CD4-positive, alpha-beta T cell (primary cell): ENCODE results near the gene TDG. TPM values are rescaled to one million over a fixed set of nuclear protein-coding genes. Genes with fewer than 3 reads are reported as not detected.

Experiments used
- ATAC-seq: fragments of 200-7000 bp; cut with Tn5 transposase; one replicate; pipeline ENCODE4 v1.10.0; 2022; ENCODE audit warnings: mild to moderate bottlenecking; ENCODE audit not compliant: poor library complexity
- CTCF ChIA-PET: fragments of 350-600 bp; sonication (Branson Sonifier 250); formaldehyde crosslinking; loops from one replicate; lab custom pipeline; 2021; ENCODE audit warnings: antibody characterized with exemption, inconsistent platforms; lab: Charles Lee
- POLR2A ChIA-PET: fragments of 350-600 bp; sonication (Branson Sonifier 250); formaldehyde crosslinking; loops from one replicate; lab custom pipeline; 2021; ENCODE audit warnings: antibody characterized with exemption, inconsistent platforms; lab: Charles Lee
- DNase-seq, 14 experiments: peaks; one replicate each; pipeline ENCODE4 v3.0.0-alpha.2; 2013 to 2020; ENCODE audit warnings: mixed read lengths in 2 of 14
- H3K27ac ChIP-seq, 2 donors: one replicate each; pipeline versions ENCODE4 v1.5.1 to v1.7.0; 2013; ENCODE audit warnings: low read length in 2 of 2, low read depth in 1 of 2, mild to moderate bottlenecking in 1 of 2
- H3K27me3 ChIP-seq, 2 experiments: 1 replicate in 1 of 2; 2 replicates in 1 of 2; pipeline versions ENCODE4 v1.6.1 to v1.7.0; 2013; ENCODE audit warnings: low read length in 2 of 2, control low read depth in 1 of 2, mild to moderate bottlenecking in 1 of 2, moderate library complexity in 1 of 2; ENCODE audit not compliant: insufficient read depth in 2 of 2, control insufficient read depth in 1 of 2
- H3K36me3 ChIP-seq: one replicate; pipeline ENCODE4 v1.6.1; 2013; ENCODE audit warnings: low read length, control low read depth; ENCODE audit not compliant: insufficient read depth
- H3K4me1 ChIP-seq: one replicate; pipeline ENCODE4 v1.6.1; 2013; ENCODE audit warnings: low read length, control low read depth; ENCODE audit not compliant: insufficient read depth
- H3K4me3 ChIP-seq: one replicate; pipeline ENCODE4 v1.5.1; 2013; ENCODE audit warnings: mild to moderate bottlenecking, low read length, moderate library complexity
- H3K9me3 ChIP-seq, 2 experiments: 1 replicate in 1 of 2; 2 replicates in 1 of 2; pipeline versions ENCODE4 v1.6.1 to v1.7.0; 2013; ENCODE audit warnings: low read length in 2 of 2, mild to moderate bottlenecking in 2 of 2, control low read depth in 1 of 2, moderate library complexity in 1 of 2; ENCODE audit not compliant: control insufficient read depth in 1 of 2, insufficient read depth in 1 of 2
- H3K27ac Mint-ChIP-seq: one replicate; pipeline ENCODE4 v1.8.0; 2020; ENCODE audit warnings: mixed read lengths
- H3K27me3 Mint-ChIP-seq: one replicate; pipeline ENCODE4 v1.8.0; 2021; ENCODE audit warnings: mixed read lengths
- H3K36me3 Mint-ChIP-seq: one replicate; pipeline ENCODE4 v1.8.0; 2021; ENCODE audit warnings: low read depth, mixed read lengths
- H3K4me1 Mint-ChIP-seq: one replicate; pipeline ENCODE4 v1.8.0; 2021; ENCODE audit warnings: low read depth, mixed read lengths
- H3K4me3 Mint-ChIP-seq: one replicate; pipeline ENCODE4 v1.8.0; 2020; ENCODE audit warnings: mild to moderate bottlenecking, mixed read lengths
- H3K9me3 Mint-ChIP-seq: one replicate; pipeline ENCODE4 v1.8.0; 2020; ENCODE audit warnings: mixed read lengths
- intact Hi-C, 2 experiments: fragments of 100-400 bp; cut with DNase I in 1 of 2; cut with micrococcal nuclease in 1 of 2; formaldehyde crosslinking; loops; one replicate each; pipeline versions ENCODE4 v1.15.1 to v1.9.0; 2023 to 2025; cut with DNase I, micrococcal nuclease
- polyA plus RNA-seq, 2 donors: library from polyadenylated mRNA; unstranded; fragments of 120-200 nt; gene quantifications; one replicate each; pipeline ENCODE4 v1.2.1, GENCODE V29; 2013
- total RNA-seq, 174 experiments: library from RNA in 2 of 174; stranded (reverse) in 2 of 174; gene quantifications; one replicate each; pipeline ENCODE4 v1.2.3 and lab custom pipeline; 2021 to 2026
- TF ChIP-seq, protein P1 (sequence below): fragments of 200-600 bp; IDR thresholded peaks from one replicate; pipeline ENCODE4 v1.8.0; 2022; ENCODE audit warnings: antibody characterized with exemption, mild to moderate bottlenecking

The TDG gene
- total RNA-seq (10 to 100 TPM; 27.5 to 29.6 TPM), total RNA-seq (lab: John Stamatoyannopoulos, UW) (24.6 to 96.4 (median 48.5) reads per million in 172 experiments)
- polyA plus RNA-seq (2013, experiment 1 of 2) = 29.0 TPM
- 31.4 TPM for polyA plus RNA-seq (2013, experiment 2 of 2)

GRCh38 chr12:103965590-103966504, at the start of gene TDG:
Gene TDG, plus strand, starts transcription at chr12:103965872. Its CDS starts 166 bp downstream, at chr12:103966038.
- H3K9me3 Mint-ChIP-seq = no peaks in the 10 kb centered on the region
- peak within 1 kb of the TSS; percentile 94 for H3K4me3 Mint-ChIP-seq
- DNase-seq (peak; percentile 89 to 99 (median 95)), ATAC-seq (peak; percentile 94)
- H3K27me3 ChIP-seq = no peaks in the 10 kb centered on the region
- peak within 1 kb of the TSS; percentile 62 for H3K4me3 ChIP-seq
- TF ChIP-seq, protein P1, sequence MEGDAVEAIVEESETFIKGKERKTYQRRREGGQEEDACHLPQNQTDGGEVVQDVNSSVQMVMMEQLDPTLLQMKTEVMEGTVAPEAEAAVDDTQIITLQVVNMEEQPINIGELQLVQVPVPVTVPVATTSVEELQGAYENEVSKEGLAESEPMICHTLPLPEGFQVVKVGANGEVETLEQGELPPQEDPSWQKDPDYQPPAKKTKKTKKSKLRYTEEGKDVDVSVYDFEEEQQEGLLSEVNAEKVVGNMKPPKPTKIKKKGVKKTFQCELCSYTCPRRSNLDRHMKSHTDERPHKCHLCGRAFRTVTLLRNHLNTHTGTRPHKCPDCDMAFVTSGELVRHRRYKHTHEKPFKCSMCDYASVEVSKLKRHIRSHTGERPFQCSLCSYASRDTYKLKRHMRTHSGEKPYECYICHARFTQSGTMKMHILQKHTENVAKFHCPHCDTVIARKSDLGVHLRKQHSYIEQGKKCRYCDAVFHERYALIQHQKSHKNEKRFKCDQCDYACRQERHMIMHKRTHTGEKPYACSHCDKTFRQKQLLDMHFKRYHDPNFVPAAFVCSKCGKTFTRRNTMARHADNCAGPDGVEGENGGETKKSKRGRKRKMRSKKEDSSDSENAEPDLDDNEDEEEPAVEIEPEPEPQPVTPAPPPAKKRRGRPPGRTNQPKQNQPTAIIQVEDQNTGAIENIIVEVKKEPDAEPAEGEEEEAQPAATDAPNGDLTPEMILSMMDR = peak; percentile 18
- peaks cover 9% of the 10 kb centered on the region for H3K36me3 ChIP-seq
- no peaks in the 10 kb centered on the region for H3K27me3 Mint-ChIP-seq
- H3K4me1 ChIP-seq = peaks cover 32% of the 10 kb centered on the region
- ChIA-PET CTCF (interaction anchor here (0.6 to 2.5 kb wide), 2 partner anchors 11 to 36 kb away, joined by 6 to 20 read pairs; partner anchors contain the start of gene HSP90B1), POLR2A (interaction anchor here (0.7 to 6.9 kb wide), 22 partner anchors 9 to 1270 kb away, joined by 3 to 213 read pairs (median 6); partner anchors contain the start of genes APPL2, EID3, HCFC2 and HSP90B1)
- H3K9me3 ChIP-seq = no peaks in the 10 kb centered on the region
- intact Hi-C loops = loop anchor here (1.0 to 10.0 kb wide), 9 partner anchors 9 to 1269 kb away; partner anchors contain the start of genes HCFC2 (in 2 of the 2), HSP90B1 (in 2 of the 2), APPL2 (in 1 of the 2) and NT5DC3 (in 1 of the 2)
- H3K27ac ChIP-seq = peak within 1 kb of the TSS; percentile 74 to 91
- peaks cover 39% of the 10 kb centered on the region for H3K36me3 Mint-ChIP-seq
- H3K27ac Mint-ChIP-seq = peak within 1 kb of the TSS; percentile 95
- H3K4me1 Mint-ChIP-seq = peaks cover 57% of the 10 kb centered on the region

DNA sequence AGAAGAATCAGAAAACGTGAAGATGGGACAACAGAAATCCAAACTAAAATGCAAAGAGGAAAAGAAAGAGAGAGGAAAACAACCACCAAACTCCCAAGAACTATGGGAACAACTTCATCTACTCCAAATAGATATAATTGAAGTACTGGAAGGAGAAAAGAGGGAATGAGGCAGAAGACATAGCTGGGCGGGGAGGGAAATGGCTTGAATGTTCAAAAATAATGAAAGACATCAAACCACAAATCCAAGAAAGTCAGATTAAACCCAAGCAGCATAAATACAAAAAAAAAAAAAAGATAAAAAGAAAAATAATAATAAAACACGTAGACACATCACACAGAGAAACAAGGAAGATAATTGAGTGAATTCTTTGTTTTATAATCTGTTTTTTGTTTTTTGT, 47.8 kb upstream of the TDG start:
- ATAC-seq (no peak), DNase-seq (no peak)
- H3K4me1 Mint-ChIP-seq = no peaks in the 10 kb centered on the region
- TF ChIP-seq, protein P1 = no peak
- Histone ChIP-seq H3K36me3 (no peaks in the 10 kb centered on the region), H3K4me1 (no peaks in the 10 kb centered on the region), H3K4me3 (no peak overlapping the region), H3K27me3 (no peaks in the 10 kb centered on the region), H3K9me3 (peaks cover 0 to 3% of the 10 kb centered on the region in 2 experiments), H3K27ac (no peak overlapping the region)
- ChIA-PET CTCF (no interaction called here), POLR2A (interaction anchor here (3.1 kb wide), 1 partner anchor 16 kb away, joined by 14 read pairs; no protein-coding TSS in a partner anchor)
- peaks cover 4% of the 10 kb centered on the region for H3K36me3 Mint-ChIP-seq
- no peak overlapping the region for H3K27ac Mint-ChIP-seq
- H3K9me3 Mint-ChIP-seq = peaks cover 3% of the 10 kb centered on the region
- intact Hi-C loops = no loop called here
- no peak overlapping the region for H3K4me3 Mint-ChIP-seq
- H3K27me3 Mint-ChIP-seq = no peaks in the 10 kb centered on the region
